Neural cell (in vitro differentiated cells): Measurements from ENCODE around the gene HIBADH. TPM values are rescaled to one million over a fixed set of nuclear protein-coding genes. Genes with fewer than 3 reads are reported as not detected.

Experiments
- H2AFZ ChIP-seq: fragments of 200-600, 300-800 bp; sonication (generic), shearing (Covaris generic); 2 replicates; pipeline ENCODE4 v1.6.0; 2014; ENCODE audit warnings: low read depth, mild to moderate bottlenecking, antibody characterized with exemption, low read length, moderate library complexity
- H3F3A ChIP-seq: fragments of 200-600 bp; shearing (Covaris generic); 2 replicates; pipeline ENCODE4 v1.6.1; 2016; ENCODE audit warnings: mild to moderate bottlenecking, moderate library complexity, mixed read lengths, antibody characterized with exemption, low read length; ENCODE audit not compliant: insufficient read depth, poor library complexity, severe bottlenecking
- H3K27ac ChIP-seq: fragments of 200-600, 300-800 bp; sonication (generic), shearing (Covaris generic); 2 replicates; pipeline ENCODE4 v1.5.1; 2014; ENCODE audit warnings: mild to moderate bottlenecking, low read length, moderate library complexity
- H3K27me3 ChIP-seq: fragments of 300-800, 200-600 bp; sonication (generic), shearing (Covaris generic); 2 replicates; pipeline ENCODE4 v1.6.0; 2014; ENCODE audit warnings: mild to moderate bottlenecking, low read depth, low read length, moderate library complexity; ENCODE audit not compliant: insufficient read depth
- H3K36me3 ChIP-seq: fragments of 300-800, 200-600 bp; sonication (generic), shearing (Covaris generic); 2 replicates; pipeline ENCODE4 v1.5.1; 2014; ENCODE audit warnings: mild to moderate bottlenecking, antibody characterized with exemption, low read length, moderate library complexity; ENCODE audit not compliant: insufficient read depth
- H3K4me2 ChIP-seq: fragments of 300-800, 200-600 bp; sonication (generic), shearing (Covaris generic); 2 replicates; pipeline ENCODE4 v1.6.0; 2014; ENCODE audit warnings: mild to moderate bottlenecking, low read length
- H3K4me3 ChIP-seq: fragments of 300-800, 200-600 bp; sonication (generic), shearing (Covaris generic); 2 replicates; pipeline ENCODE4 v1.5.1; 2014; ENCODE audit warnings: mild to moderate bottlenecking, low read length, moderate library complexity
- H3K79me2 ChIP-seq: fragments of 200-600 bp; shearing (Covaris generic); replicated peaks from 2 replicates; pipeline ENCODE4 v1.6.0; 2014; ENCODE audit warnings: mild to moderate bottlenecking, low read length, moderate library complexity; ENCODE audit not compliant: insufficient read depth
- H3K9ac ChIP-seq: fragments of 300-800, 200-600 bp; sonication (generic), shearing (Covaris generic); 2 replicates; pipeline ENCODE4 v1.6.1; 2016; ENCODE audit warnings: mild to moderate bottlenecking, low read length, mixed read lengths
- H3K9me2 ChIP-seq: fragments of 200-600 bp; shearing (Covaris generic); 2 replicates; pipeline ENCODE4 v1.6.1; 2016; ENCODE audit warnings: mild to moderate bottlenecking, low read length, mixed read lengths; ENCODE audit not compliant: insufficient read depth
- H3K9me3 ChIP-seq: fragments of 200-600, 300-800 bp; sonication (generic), shearing (Covaris generic); 2 replicates; pipeline ENCODE4 v1.6.1; 2016; ENCODE audit warnings: mild to moderate bottlenecking, mixed run types, low read length, moderate library complexity, mixed read lengths
- H4K20me1 ChIP-seq: fragments of 200-600 bp; shearing (Covaris generic); 2 replicates; pipeline ENCODE4 v1.6.1; 2016; ENCODE audit warnings: mild to moderate bottlenecking, mixed run types; ENCODE audit not compliant: insufficient read depth
- EP300 ChIP-seq: fragments of 450-650 bp; conservative IDR thresholded peaks from 2 replicates; pipeline ENCODE4 v1.6.1; 2014; ENCODE audit warnings: antibody characterized with exemption, mild to moderate bottlenecking, moderate library complexity; ENCODE audit not compliant: poor library complexity, severe bottlenecking
- EZH2 ChIP-seq: fragments of 200-600, 300-800 bp; shearing (Covaris generic), sonication (generic); IDR thresholded peaks from 2 replicates; pipeline ENCODE4 v1.6.1; 2014; ENCODE audit warnings: antibody characterized with exemption, low read length, borderline replicate concordance, mild to moderate bottlenecking; ENCODE audit not compliant: insufficient read depth, poor library complexity, severe bottlenecking
- MXI1 ChIP-seq: fragments of 450-650 bp; conservative IDR thresholded peaks from 2 replicates; pipeline ENCODE4 v1.6.1; 2014; ENCODE audit warnings: antibody characterized with exemption, mild to moderate bottlenecking; ENCODE audit not compliant: poor library complexity, severe bottlenecking
- POLR2AphosphoS5 ChIP-seq: IDR thresholded peaks from 2 replicates; pipeline ENCODE4 v1.6.1; 2012
- RAD21 ChIP-seq: fragments of 450-650 bp; conservative IDR thresholded peaks from 2 replicates; pipeline ENCODE4 v1.6.1; 2014; ENCODE audit warnings: antibody characterized with exemption, mild to moderate bottlenecking, moderate library complexity
- SMC3 ChIP-seq: fragments of 450-650 bp; conservative IDR thresholded peaks from 2 replicates; pipeline ENCODE4 v1.6.1; 2014; ENCODE audit warnings: antibody characterized with exemption, mild to moderate bottlenecking, moderate library complexity; ENCODE audit not compliant: poor library complexity
- TAF1 ChIP-seq: IDR thresholded peaks from 2 replicates; pipeline ENCODE4 v1.6.1; 2012; ENCODE audit warnings: low read depth
- polyA plus RNA-seq: library from polyadenylated mRNA; depleted of rRNA; stranded (reverse); fragments of >200 nt; gene quantifications from 2 replicates; pipeline ENCODE4 v1.2.3, GENCODE V29; 2014
- TF ChIP-seq, protein P1 (sequence below): IDR thresholded peaks from 2 replicates; pipeline ENCODE4 v1.6.1; 2012; ENCODE audit warnings: borderline replicate concordance
- TF ChIP-seq, protein P2 (sequence below): fragments of 450-650 bp; IDR thresholded peaks from 2 replicates; pipeline ENCODE4 v1.5.1; 2014; ENCODE audit warnings: antibody characterized with exemption, mild to moderate bottlenecking, moderate library complexity; ENCODE audit not compliant: poor library complexity, severe bottlenecking

Gene HIBADH
- polyA plus RNA-seq, 1 donor from 2014 or later = 14.4 TPM

DNA sequence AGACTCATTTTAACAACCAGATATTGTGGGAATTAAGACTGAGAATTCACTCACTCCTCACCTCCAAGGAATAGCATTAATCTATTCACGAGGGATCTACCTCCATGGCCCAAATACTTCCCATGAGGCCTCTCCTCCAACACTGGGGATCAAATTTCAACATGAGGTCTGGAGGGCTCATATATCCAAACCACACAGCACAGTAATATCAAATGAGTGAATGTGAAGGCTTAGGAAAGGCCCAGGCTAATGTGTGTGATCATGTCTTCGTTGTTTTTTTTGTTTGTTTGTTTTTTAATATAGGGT, 46.5 kb downstream of the HIBADH start:
- Histone ChIP-seq H3K9ac (no peak overlapping the region), H3K4me3 (no peak overlapping the region), H3K9me3 (peaks cover 10% of the 10 kb centered on the region), H3K27me3 (no peaks in the 10 kb centered on the region), H3K36me3 (no peaks in the 10 kb centered on the region), H3F3A (no peaks in the 10 kb centered on the region), H3K27ac (no peak overlapping the region), H3K9me2 (no peaks in the 10 kb centered on the region), H2AFZ (no peak overlapping the region), H3K79me2 (no peaks in the 10 kb centered on the region), H4K20me1 (no peaks in the 10 kb centered on the region), H3K4me2 (no peak overlapping the region)
- no peak for TF ChIP-seq EP300

DNA sequence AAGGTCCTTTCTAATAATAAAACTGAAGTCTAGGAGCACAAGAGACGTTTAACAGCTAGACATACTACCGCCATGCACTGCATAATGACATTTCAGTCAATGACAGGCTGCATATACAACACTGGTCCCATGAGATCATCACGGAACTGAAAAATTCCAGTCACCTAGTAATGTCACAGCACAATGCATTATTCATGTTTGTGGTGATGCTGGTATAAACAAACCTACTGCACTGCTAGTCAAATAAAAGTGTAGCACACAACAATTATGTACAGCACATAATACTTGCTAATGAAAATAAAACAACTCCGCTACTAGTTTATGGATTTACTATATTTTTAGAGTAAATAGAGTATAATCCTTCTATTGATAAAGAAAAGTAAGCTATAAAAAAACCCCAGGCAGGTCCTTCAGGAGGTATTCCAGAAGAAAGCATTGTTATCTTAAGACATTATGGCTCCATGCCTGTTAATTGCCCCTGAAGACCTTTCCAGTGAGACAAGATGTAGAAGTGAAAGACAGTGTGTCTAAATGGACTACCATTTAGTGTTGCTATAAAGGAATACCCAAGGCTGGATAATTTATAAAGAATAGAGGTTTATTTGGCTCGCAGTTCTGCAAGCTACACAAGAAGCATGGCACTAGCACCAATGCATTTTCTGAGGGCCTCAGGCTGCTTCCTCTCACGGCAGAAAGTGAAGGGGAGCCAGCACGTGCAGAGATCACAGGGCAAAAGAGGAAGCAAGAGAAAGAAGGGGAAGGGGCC, 47.1 kb downstream of the HIBADH start:
- Histone ChIP-seq H3K4me2 (no peak overlapping the region), H3K9me2 (no peaks in the 10 kb centered on the region), H3F3A (no peaks in the 10 kb centered on the region), H3K4me3 (peak overlapping the region; percentile 24), H2AFZ (no peak overlapping the region), H3K36me3 (no peaks in the 10 kb centered on the region), H3K27me3 (no peaks in the 10 kb centered on the region), H3K9me3 (peaks cover 10% of the 10 kb centered on the region), H3K27ac (peak overlapping the region; percentile 53), H3K79me2 (no peaks in the 10 kb centered on the region), H3K9ac (no peak overlapping the region), H4K20me1 (no peaks in the 10 kb centered on the region)
- TF ChIP-seq RAD21 (no peak), TAF1 (no peak), SMC3 (no peak), MXI1 (no peak), EZH2 (no peak), EP300 (peak; percentile 83), POLR2AphosphoS5 (peak; percentile 96)
- TF ChIP-seq, protein P1, sequence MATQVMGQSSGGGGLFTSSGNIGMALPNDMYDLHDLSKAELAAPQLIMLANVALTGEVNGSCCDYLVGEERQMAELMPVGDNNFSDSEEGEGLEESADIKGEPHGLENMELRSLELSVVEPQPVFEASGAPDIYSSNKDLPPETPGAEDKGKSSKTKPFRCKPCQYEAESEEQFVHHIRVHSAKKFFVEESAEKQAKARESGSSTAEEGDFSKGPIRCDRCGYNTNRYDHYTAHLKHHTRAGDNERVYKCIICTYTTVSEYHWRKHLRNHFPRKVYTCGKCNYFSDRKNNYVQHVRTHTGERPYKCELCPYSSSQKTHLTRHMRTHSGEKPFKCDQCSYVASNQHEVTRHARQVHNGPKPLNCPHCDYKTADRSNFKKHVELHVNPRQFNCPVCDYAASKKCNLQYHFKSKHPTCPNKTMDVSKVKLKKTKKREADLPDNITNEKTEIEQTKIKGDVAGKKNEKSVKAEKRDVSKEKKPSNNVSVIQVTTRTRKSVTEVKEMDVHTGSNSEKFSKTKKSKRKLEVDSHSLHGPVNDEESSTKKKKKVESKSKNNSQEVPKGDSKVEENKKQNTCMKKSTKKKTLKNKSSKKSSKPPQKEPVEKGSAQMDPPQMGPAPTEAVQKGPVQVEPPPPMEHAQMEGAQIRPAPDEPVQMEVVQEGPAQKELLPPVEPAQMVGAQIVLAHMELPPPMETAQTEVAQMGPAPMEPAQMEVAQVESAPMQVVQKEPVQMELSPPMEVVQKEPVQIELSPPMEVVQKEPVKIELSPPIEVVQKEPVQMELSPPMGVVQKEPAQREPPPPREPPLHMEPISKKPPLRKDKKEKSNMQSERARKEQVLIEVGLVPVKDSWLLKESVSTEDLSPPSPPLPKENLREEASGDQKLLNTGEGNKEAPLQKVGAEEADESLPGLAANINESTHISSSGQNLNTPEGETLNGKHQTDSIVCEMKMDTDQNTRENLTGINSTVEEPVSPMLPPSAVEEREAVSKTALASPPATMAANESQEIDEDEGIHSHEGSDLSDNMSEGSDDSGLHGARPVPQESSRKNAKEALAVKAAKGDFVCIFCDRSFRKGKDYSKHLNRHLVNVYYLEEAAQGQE = no peak
- TF ChIP-seq, protein P2, sequence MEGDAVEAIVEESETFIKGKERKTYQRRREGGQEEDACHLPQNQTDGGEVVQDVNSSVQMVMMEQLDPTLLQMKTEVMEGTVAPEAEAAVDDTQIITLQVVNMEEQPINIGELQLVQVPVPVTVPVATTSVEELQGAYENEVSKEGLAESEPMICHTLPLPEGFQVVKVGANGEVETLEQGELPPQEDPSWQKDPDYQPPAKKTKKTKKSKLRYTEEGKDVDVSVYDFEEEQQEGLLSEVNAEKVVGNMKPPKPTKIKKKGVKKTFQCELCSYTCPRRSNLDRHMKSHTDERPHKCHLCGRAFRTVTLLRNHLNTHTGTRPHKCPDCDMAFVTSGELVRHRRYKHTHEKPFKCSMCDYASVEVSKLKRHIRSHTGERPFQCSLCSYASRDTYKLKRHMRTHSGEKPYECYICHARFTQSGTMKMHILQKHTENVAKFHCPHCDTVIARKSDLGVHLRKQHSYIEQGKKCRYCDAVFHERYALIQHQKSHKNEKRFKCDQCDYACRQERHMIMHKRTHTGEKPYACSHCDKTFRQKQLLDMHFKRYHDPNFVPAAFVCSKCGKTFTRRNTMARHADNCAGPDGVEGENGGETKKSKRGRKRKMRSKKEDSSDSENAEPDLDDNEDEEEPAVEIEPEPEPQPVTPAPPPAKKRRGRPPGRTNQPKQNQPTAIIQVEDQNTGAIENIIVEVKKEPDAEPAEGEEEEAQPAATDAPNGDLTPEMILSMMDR = no peak

DNA sequence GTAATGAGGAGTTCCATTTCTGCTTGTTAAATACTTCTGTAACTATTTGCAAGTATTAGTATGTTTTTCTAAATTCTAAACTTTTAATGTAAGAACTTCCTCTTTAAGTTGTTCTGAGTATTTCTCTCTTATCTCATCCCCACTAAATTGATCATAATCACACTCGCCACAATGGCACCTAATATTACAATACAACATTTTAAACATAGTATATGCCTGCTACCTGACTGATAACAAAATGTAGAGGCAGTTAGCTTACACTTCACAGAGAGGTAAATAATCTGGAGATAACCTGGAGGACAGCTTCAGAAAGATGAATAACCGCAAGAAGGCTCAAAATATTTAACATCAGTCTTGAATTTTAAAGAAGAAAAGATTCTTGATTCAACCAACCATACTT, 48.6 kb downstream of the HIBADH start:
- no peaks in the 10 kb centered on the region for H3K9me2 ChIP-seq
- no peak overlapping the region for H3K4me3 ChIP-seq

More for the DNA sequence above, 48.6 kb downstream of the HIBADH start:
- no peaks in the 10 kb centered on the region for H4K20me1 ChIP-seq
- TF ChIP-seq TAF1 (no peak), EZH2 (no peak)
- TF ChIP-seq, protein P2 = no peak
- H3K36me3 ChIP-seq = no peaks in the 10 kb centered on the region
- H3K27ac ChIP-seq = no peak overlapping the region
- H3F3A ChIP-seq = no peaks in the 10 kb centered on the region
- no peak overlapping the region for H2AFZ ChIP-seq
- no peak overlapping the region for H3K9ac ChIP-seq
- no peaks in the 10 kb centered on the region for H3K79me2 ChIP-seq
- peaks cover 4% of the 10 kb centered on the region for H3K9me3 ChIP-seq
- no peaks in the 10 kb centered on the region for H3K27me3 ChIP-seq
- H3K4me2 ChIP-seq = no peak overlapping the region
